ENCODE results near the gene CAMSAP3. TPM values are rescaled to one million over a fixed set of nuclear protein-coding genes. Genes with fewer than 3 reads are reported as not detected.
A peak's percentile ranks its signal among the peaks of the same experiment; 100 is the strongest.

CAMSAP3 gene
- polyA plus RNA-seq, 4 donors = 32.4 to 87.4 (median 73.5) TPM

DNA sequence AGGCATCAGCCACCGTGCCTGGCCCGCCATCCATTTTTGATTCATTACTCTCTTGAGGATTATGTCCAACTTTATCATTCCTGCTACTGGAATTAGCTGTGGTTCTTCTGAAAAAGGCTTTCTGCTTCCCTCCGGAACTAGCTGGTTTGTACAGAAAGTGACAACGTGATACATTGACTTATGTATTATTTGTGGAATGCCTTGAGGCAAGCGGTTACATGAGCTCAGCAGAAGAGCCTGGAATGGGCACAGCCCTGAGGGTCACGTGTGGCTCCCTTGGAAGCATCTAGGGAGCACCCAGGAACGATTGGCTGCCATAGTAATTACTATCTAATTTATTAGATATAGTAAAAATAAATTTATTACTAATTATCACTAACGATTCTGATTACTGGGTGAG lies 58.7 kb downstream of the CAMSAP3 start:
- no peak for FAIRE-seq
- Histone ChIP-seq H3K4me3 (ENCODE audit: low read depth in 1 of 3, low read length in 3 of 3) (no peak overlapping the region), H3K36me3 (ENCODE audit: control insufficient read depth in 3 of 3, insufficient read depth in 2 of 3, low read depth in 1 of 3, low read length in 3 of 3) (no peaks in the 10 kb centered on the region), H3K9me3 (ENCODE audit: control insufficient read depth in 2 of 2, insufficient read depth in 1 of 2, low read depth in 1 of 2, low read length in 1 of 2) (no peaks in the 10 kb centered on the region), H3K4me1 (ENCODE audit: control insufficient read depth in 3 of 3, insufficient read depth in 2 of 3, low read depth in 1 of 3, low read length in 2 of 3) (no peaks in the 10 kb centered on the region), H3K27me3 (ENCODE audit: control insufficient read depth in 3 of 3, insufficient read depth in 3 of 3, low read length in 3 of 3) (peaks cover 0 to 13% (median 0%) of the 10 kb centered on the region in 3 donors), H3K27ac (ENCODE audit: low read depth in 1 of 3, low read length in 2 of 3) (no peak overlapping the region)
- no peak for DNase-seq
- WGBS, 3 donors = 58 to 69% (median 63%) methylated on average over 8 of the region's 8 CpGs

DNA sequence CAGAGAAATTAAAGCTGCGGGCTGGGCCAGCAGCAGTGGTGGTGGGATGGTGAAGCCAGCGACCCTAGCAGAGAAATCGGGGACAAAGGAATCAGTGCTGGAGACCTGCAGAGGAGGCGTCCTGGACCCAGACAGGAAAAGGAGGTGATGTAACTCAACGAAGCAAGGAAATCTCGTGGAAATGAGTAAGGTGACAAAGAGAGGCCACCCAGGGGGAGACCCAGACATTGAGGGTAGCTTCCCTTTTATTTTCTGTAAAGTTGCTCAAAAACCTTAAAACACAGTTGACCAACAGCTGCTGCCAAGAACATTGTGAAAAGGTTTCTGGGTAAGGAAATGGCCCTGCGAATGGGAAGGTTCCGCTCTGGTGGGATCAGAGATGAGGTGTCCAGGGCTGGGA lies 59.9 kb downstream of the CAMSAP3 start:
- H3K4me1 ChIP-seq (ENCODE audit: control insufficient read depth in 3 of 3, insufficient read depth in 2 of 3, low read depth in 1 of 3, low read length in 2 of 3) = no peaks in the 10 kb centered on the region
- FAIRE-seq = no peak
- no peak overlapping the region for H3K27ac ChIP-seq (ENCODE audit: low read depth in 1 of 3, low read length in 2 of 3)
- WGBS, 3 donors = 67 to 78% (median 72%) methylated on average over 8 of the region's 8 CpGs
- H3K27me3 ChIP-seq (ENCODE audit: control insufficient read depth in 3 of 3, insufficient read depth in 3 of 3, low read length in 3 of 3) = peaks cover 0 to 11% (median 0%) of the 10 kb centered on the region in 3 donors
- DNase-seq = no peak
- no peaks in the 10 kb centered on the region for H3K9me3 ChIP-seq (ENCODE audit: control insufficient read depth in 2 of 2, insufficient read depth in 1 of 2, low read depth in 1 of 2, low read length in 1 of 2)
- no peak overlapping the region for H3K4me3 ChIP-seq (ENCODE audit: low read depth in 1 of 3, low read length in 3 of 3)
- no peaks in the 10 kb centered on the region for H3K36me3 ChIP-seq (ENCODE audit: control insufficient read depth in 3 of 3, insufficient read depth in 2 of 3, low read depth in 1 of 3, low read length in 3 of 3)

DNA sequence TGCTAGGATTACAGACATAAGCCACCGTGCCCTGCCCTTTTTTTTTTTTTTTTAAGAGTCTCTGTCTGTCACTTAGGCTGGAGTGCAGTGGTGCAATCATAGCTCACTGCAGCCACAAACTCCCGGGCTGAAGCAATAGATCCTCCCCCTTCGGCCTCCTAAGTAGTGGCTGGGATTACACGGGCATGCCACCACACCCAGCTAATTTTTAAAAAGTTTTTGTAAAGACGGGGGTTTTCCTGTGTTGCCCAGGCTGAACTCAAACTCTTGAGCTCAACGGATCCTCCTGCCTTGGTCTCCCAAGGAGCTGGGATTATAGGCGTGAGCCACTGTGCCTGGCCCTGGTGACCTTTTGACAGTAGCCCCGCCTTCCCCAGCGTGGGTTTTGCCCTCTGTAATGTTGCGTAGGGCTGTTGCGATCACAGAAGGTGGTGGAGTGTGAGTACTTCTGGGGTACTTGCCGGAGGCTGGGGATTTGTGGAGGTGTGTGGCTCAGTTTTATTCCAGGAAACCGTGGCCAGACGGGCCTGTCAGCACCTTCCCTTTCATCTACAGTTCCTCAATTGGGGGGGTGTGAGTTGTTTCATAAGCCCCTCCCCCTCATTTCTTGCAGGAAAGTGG lies 61.6 kb downstream of the CAMSAP3 start:
- FAIRE-seq (no peak), DNase-seq (no peak)
- no peaks in the 10 kb centered on the region for H3K36me3 ChIP-seq (ENCODE audit: control insufficient read depth in 3 of 3, insufficient read depth in 2 of 3, low read depth in 1 of 3, low read length in 3 of 3)
- H3K27ac ChIP-seq (ENCODE audit: low read depth in 1 of 3, low read length in 2 of 3) = peak overlapping the region in 1 of 3 donors; percentile 7
- no peaks in the 10 kb centered on the region for H3K9me3 ChIP-seq (ENCODE audit: control insufficient read depth in 2 of 2, insufficient read depth in 1 of 2, low read depth in 1 of 2, low read length in 1 of 2)
- no peak overlapping the region for H3K4me3 ChIP-seq (ENCODE audit: low read depth in 1 of 3, low read length in 3 of 3)
- peaks cover 0 to 9% (median 0%) of the 10 kb centered on the region in 3 donors for H3K27me3 ChIP-seq (ENCODE audit: control insufficient read depth in 3 of 3, insufficient read depth in 3 of 3, low read length in 3 of 3)
- no peaks in the 10 kb centered on the region for H3K4me1 ChIP-seq (ENCODE audit: control insufficient read depth in 3 of 3, insufficient read depth in 2 of 3, low read depth in 1 of 3, low read length in 2 of 3)
- 18 to 42% (median 32%) methylated on average over 14 of the region's 14 CpGs for WGBS, 3 donors

DNA sequence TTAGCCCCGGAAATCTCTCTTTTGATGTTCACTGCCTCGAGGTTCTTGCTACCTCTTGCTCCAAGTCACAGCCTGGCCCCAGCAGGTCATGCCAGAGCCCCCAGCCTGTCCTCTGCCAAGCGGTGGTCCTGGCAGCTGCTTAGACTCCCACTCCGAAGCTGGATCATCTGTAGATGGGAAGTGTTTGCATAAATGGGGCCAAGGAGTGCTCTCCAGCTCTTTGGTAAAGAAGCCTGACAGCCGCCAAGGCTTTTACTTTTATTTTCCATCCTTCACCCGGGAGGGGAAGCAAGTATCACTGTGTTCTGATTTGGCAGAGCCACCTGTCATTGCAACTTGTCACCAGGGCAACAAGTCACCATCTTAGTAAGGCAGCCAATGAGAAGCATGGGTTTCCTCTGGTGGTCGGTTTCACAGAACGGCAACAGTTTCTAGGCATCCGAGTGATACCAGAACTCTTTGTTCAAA lies 62.6 kb downstream of the CAMSAP3 start:
- Histone ChIP-seq H3K27ac (ENCODE audit: low read depth in 1 of 3, low read length in 2 of 3) (no peak overlapping the region), H3K36me3 (ENCODE audit: control insufficient read depth in 3 of 3, insufficient read depth in 2 of 3, low read depth in 1 of 3, low read length in 3 of 3) (no peaks in the 10 kb centered on the region), H3K4me1 (ENCODE audit: control insufficient read depth in 3 of 3, insufficient read depth in 2 of 3, low read depth in 1 of 3, low read length in 2 of 3) (no peaks in the 10 kb centered on the region), H3K9me3 (ENCODE audit: control insufficient read depth in 2 of 2, insufficient read depth in 1 of 2, low read depth in 1 of 2, low read length in 1 of 2) (no peaks in the 10 kb centered on the region), H3K4me3 (ENCODE audit: low read depth in 1 of 3, low read length in 3 of 3) (no peak overlapping the region), H3K27me3 (ENCODE audit: control insufficient read depth in 3 of 3, insufficient read depth in 3 of 3, low read length in 3 of 3) (peaks cover 0 to 9% (median 0%) of the 10 kb centered on the region in 3 donors)
- 27 to 43% (median 28%) methylated on average over 9 of the region's 9 CpGs for WGBS, 3 donors
- no peak for FAIRE-seq
- DNase-seq = no peak

- Histone ChIP-seq H3K27me3 (ENCODE audit: control insufficient read depth in 3 of 3, insufficient read depth in 3 of 3, low read length in 3 of 3) (peaks cover 0 to 9% (median 0%) of the 10 kb centered on the region in 3 donors), H3K36me3 (ENCODE audit: control insufficient read depth in 3 of 3, insufficient read depth in 2 of 3, low read depth in 1 of 3, low read length in 3 of 3) (no peaks in the 10 kb centered on the region), H3K4me3 (ENCODE audit: low read depth in 1 of 3, low read length in 3 of 3) (no peak overlapping the region), H3K9me3 (ENCODE audit: control insufficient read depth in 2 of 2, insufficient read depth in 1 of 2, low read depth in 1 of 2, low read length in 1 of 2) (no peaks in the 10 kb centered on the region), H3K4me1 (ENCODE audit: control insufficient read depth in 3 of 3, insufficient read depth in 2 of 3, low read depth in 1 of 3, low read length in 2 of 3) (no peaks in the 10 kb centered on the region), H3K27ac (ENCODE audit: low read depth in 1 of 3, low read length in 2 of 3) (no peak overlapping the region)
- no peak for DNase-seq
- no peak for FAIRE-seq
- 76 to 77% (median 77%) methylated on average over 7 to 8 of the region's 8 CpGs for WGBS, 3 donors
Measured at GRCh38 chr19:7661744-7662538, 66.3 kb downstream of the CAMSAP3 start.

- no peaks in the 10 kb centered on the region for H3K9me3 ChIP-seq (ENCODE audit: control insufficient read depth in 2 of 2, insufficient read depth in 1 of 2, low read depth in 1 of 2, low read length in 1 of 2)
- no peaks in the 10 kb centered on the region for H3K36me3 ChIP-seq (ENCODE audit: control insufficient read depth in 3 of 3, insufficient read depth in 2 of 3, low read depth in 1 of 3, low read length in 3 of 3)
- peaks cover 0 to 9% (median 0%) of the 10 kb centered on the region in 3 donors for H3K27me3 ChIP-seq (ENCODE audit: control insufficient read depth in 3 of 3, insufficient read depth in 3 of 3, low read length in 3 of 3)
- no peak for FAIRE-seq
- DNase-seq = no peak
- H3K4me3 ChIP-seq (ENCODE audit: low read depth in 1 of 3, low read length in 3 of 3) = no peak overlapping the region
- H3K4me1 ChIP-seq (ENCODE audit: control insufficient read depth in 3 of 3, insufficient read depth in 2 of 3, low read depth in 1 of 3, low read length in 2 of 3) = no peaks in the 10 kb centered on the region
- WGBS, 3 donors = 57 to 83% (median 62%) methylated on average over 14 of the region's 14 CpGs
- H3K27ac ChIP-seq (ENCODE audit: low read depth in 1 of 3, low read length in 2 of 3) = no peak overlapping the region
Measured at GRCh38 chr19:7662657-7663056, 67.0 kb downstream of the CAMSAP3 start.

DNA sequence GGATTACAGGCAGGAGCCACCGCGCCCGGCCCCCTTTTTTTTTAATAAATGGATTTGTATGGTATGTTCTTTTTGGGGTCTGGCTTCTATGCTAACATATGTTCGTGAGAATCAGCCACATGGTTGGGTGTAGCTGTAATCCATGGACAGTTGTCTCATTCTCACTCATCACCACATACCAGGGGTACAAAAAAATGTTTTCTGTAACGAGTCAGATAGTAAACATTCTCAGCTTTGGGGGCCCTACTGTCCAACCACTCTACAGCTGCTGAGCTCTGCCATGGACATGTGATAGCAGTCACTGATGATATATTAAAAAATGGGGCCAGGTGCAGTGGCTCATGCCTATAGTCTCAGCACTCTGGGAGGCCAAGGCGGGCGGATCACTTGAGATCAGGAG lies 68.0 kb downstream of the CAMSAP3 start:
- FAIRE-seq = no peak
- WGBS, 3 donors = 79 to 83% (median 82%) methylated on average over 7 of the region's 7 CpGs
- no peak for DNase-seq
- Histone ChIP-seq H3K27ac (ENCODE audit: low read depth in 1 of 3, low read length in 2 of 3) (no peak overlapping the region), H3K36me3 (ENCODE audit: control insufficient read depth in 3 of 3, insufficient read depth in 2 of 3, low read depth in 1 of 3, low read length in 3 of 3) (no peaks in the 10 kb centered on the region), H3K4me3 (ENCODE audit: low read depth in 1 of 3, low read length in 3 of 3) (no peak overlapping the region), H3K27me3 (ENCODE audit: control insufficient read depth in 3 of 3, insufficient read depth in 3 of 3, low read length in 3 of 3) (peaks cover 0 to 3% (median 0%) of the 10 kb centered on the region in 3 donors), H3K4me1 (ENCODE audit: control insufficient read depth in 3 of 3, insufficient read depth in 2 of 3, low read depth in 1 of 3, low read length in 2 of 3) (no peaks in the 10 kb centered on the region), H3K9me3 (ENCODE audit: control insufficient read depth in 2 of 2, insufficient read depth in 1 of 2, low read depth in 1 of 2, low read length in 1 of 2) (no peaks in the 10 kb centered on the region)

GRCh38 chr19:7665076-7665475 lies 69.4 kb downstream of the CAMSAP3 start:
- Histone ChIP-seq H3K27ac (ENCODE audit: low read depth in 1 of 3, low read length in 2 of 3) (no peak overlapping the region), H3K4me3 (ENCODE audit: low read depth in 1 of 3, low read length in 3 of 3) (no peak overlapping the region), H3K27me3 (ENCODE audit: control insufficient read depth in 3 of 3, insufficient read depth in 3 of 3, low read length in 3 of 3) (peaks cover 0 to 7% (median 2%) of the 10 kb centered on the region in 3 donors), H3K4me1 (ENCODE audit: control insufficient read depth in 3 of 3, insufficient read depth in 2 of 3, low read depth in 1 of 3, low read length in 2 of 3) (no peaks in the 10 kb centered on the region), H3K36me3 (ENCODE audit: control insufficient read depth in 3 of 3, insufficient read depth in 2 of 3, low read depth in 1 of 3, low read length in 3 of 3) (no peaks in the 10 kb centered on the region), H3K9me3 (ENCODE audit: control insufficient read depth in 2 of 2, insufficient read depth in 1 of 2, low read depth in 1 of 2, low read length in 1 of 2) (no peaks in the 10 kb centered on the region)
- DNase-seq = no peak
- FAIRE-seq = no peak
- 52 to 62% (median 60%) methylated on average over 4 of the region's 4 CpGs for WGBS, 3 donors

Measured in small intestine (tissue), 7 donors.